ENCODE data around the gene PLXNA2. TPM values are rescaled to one million over a fixed set of nuclear protein-coding genes. Genes with fewer than 3 reads are reported as not detected.

The PLXNA2 gene
- total and polyA plus RNA-seq, 7 experiments from 2014 or later, result 0.70 to 5.4 (median 1.4) TPM; not detected in 2

DNA sequence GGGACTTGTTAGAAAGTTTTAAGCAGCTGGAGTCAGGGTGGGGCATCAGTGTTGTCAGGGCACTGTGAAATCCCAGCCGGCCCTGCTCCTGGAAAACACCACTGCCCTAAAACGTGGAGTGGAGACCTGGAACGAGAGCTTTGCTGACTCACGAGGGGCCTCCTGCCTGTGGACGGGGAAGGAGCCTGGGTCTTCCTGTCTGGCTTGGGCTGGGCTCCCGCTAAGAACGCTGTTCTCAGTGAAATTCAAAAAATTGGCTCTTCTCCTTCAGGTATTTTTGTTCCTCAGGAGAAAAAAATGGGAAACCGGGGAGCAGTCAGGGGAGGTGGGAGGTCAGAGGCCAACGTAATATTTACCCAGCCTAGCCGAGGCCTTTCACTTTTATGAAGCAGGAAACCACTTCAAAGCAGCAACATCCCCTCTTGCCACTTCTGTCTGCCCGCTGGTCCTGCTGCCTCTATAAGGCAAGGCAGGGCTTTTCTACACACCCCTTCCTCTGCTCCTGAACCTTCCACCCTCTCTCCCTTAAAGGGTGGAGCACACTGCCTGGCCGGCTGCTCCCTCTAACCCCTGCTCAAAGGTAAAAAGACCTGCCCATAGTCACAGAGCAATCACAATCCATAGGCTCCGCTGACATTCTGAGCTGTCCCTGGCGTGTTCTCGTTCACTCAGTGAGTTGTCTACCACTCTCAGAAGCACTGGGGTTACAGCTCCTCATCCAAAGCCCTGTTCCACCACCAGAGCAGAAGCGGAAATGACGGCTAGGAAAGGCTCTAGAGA is 8.0 kb downstream of the PLXNA2 start:
- ChIA-PET CTCF (interaction anchor here (1.5 to 1.6 kb wide), 2 partner anchors 9 to 214 kb away, joined by 3 to 5 read pairs; no protein-coding TSS in a partner anchor), POLR2A (no interaction called here)
- H3K4me1 Mint-ChIP-seq, result peaks cover 9 to 17% (median 12%) of the 10 kb centered on the region in 7 donors
- Histone ChIP-seq H3K36me3 (ENCODE audit: control insufficient read depth in 2 of 3, insufficient read depth in 3 of 3, low read length in 3 of 3) (no peaks in the 10 kb centered on the region), H3K9me3 (ENCODE audit: control insufficient read depth in 2 of 3, low read length in 3 of 3) (no peaks in the 10 kb centered on the region), H3K4me3 (ENCODE audit: low read length) (no peak overlapping the region), H3K27ac (ENCODE audit: low read depth, low read length) (no peak overlapping the region), H3K4me1 (ENCODE audit: control insufficient read depth in 2 of 2, insufficient read depth in 2 of 2, low read length in 2 of 2) (peaks cover 3 to 4% of the 10 kb centered on the region in 2 donors), H3K27me3 (ENCODE audit: control insufficient read depth in 2 of 2, insufficient read depth in 2 of 2, low read length in 2 of 2) (no peaks in the 10 kb centered on the region)
- H3K9me3 Mint-ChIP-seq, result no peaks in the 10 kb centered on the region
- peak overlapping the region in 4 of 10 donors; percentile 1 to 56 (median 26) for H3K4me3 Mint-ChIP-seq
- H3K27me3 Mint-ChIP-seq, result peaks cover 26 to 73% (median 42%) of the 10 kb centered on the region in 5 donors
- intact Hi-C loops (cut with micrococcal nuclease), result no loop called here
- H3K27ac Mint-ChIP-seq, result peak overlapping the region in 2 of 9 donors; percentile 4 to 10
- DNase-seq, result no peak
- no peaks in the 10 kb centered on the region for H3K36me3 Mint-ChIP-seq
- peak; percentile 37 for ATAC-seq

DNA sequence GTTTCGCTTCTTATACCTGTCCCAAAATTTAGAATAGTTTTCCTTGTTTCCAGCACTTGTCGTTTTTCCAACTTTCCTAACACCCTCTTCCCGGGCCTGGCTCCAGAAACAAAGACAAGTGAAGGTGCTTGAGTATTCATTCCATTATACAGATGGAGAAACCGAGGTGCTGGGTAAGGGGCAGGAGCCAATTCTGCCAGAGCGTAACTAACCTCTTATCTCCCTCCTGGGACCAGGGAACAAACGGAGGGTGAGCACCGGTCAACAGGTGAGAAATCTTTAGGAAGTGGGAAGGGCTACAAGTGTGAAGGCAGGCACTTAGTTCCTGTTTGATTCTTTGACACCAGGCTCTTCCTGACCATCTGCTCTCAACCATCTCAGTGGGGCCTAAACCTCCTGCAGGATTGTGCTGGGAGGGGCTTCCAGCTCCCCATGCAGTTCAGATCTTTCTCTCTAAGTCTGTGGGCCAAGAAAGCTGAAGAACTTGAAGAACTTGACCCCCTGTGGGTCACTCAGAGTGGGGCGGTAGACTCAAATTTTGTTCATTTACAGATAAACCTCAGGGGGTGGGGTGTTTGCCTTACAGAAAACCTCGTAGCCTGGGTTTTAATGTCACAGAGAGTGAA is 8.7 kb downstream of the PLXNA2 start:
- intact Hi-C loops (cut with micrococcal nuclease), result no loop called here
- ChIA-PET POLR2A (no interaction called here), CTCF (interaction anchor here (1.5 to 1.6 kb wide), 2 partner anchors 10 to 213 kb away, joined by 3 to 5 read pairs; no protein-coding TSS in a partner anchor)
- no peaks in the 10 kb centered on the region for H3K27me3 ChIP-seq (ENCODE audit: control insufficient read depth in 2 of 2, insufficient read depth in 2 of 2, low read length in 2 of 2)
- no peaks in the 10 kb centered on the region for H3K36me3 Mint-ChIP-seq
- ATAC-seq, result no peak
- H3K9me3 Mint-ChIP-seq, result no peaks in the 10 kb centered on the region
- H3K4me3 ChIP-seq (ENCODE audit: low read length), result no peak overlapping the region
- peaks cover 32 to 70% (median 43%) of the 10 kb centered on the region in 5 donors for H3K27me3 Mint-ChIP-seq
- H3K4me3 Mint-ChIP-seq, result no peak overlapping the region
- no peaks in the 10 kb centered on the region for H3K9me3 ChIP-seq (ENCODE audit: control insufficient read depth in 2 of 3, low read length in 3 of 3)
- peaks cover 3 to 4% of the 10 kb centered on the region in 2 donors for H3K4me1 ChIP-seq (ENCODE audit: control insufficient read depth in 2 of 2, insufficient read depth in 2 of 2, low read length in 2 of 2)
- peak overlapping the region in 1 of 9 donors; percentile 71 for H3K27ac Mint-ChIP-seq
- H3K4me1 Mint-ChIP-seq, result peaks cover 9 to 17% (median 12%) of the 10 kb centered on the region in 7 donors
- no peaks in the 10 kb centered on the region for H3K36me3 ChIP-seq (ENCODE audit: control insufficient read depth in 2 of 3, insufficient read depth in 3 of 3, low read length in 3 of 3)
- no peak for DNase-seq
- no peak overlapping the region for H3K27ac ChIP-seq (ENCODE audit: low read depth, low read length)

DNA sequence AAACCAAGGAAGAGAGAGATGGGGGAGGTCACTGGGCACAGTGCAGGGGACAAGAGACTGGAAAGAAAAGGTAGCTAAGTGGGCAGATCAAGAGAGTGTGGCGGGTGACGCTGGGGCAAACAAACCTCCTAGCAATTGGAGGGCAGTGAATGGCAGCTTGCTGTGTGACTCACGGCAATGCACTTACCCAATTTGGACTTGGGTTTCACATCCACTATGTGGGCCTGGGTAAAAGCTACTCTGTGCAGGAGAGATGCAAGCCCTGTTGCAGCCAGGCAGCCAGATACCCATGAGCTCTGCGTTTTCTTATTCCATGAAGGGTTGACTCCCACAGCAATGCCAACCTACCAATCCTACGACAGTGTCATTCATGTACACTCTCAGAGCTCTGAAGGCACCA is 9.5 kb downstream of the PLXNA2 start:
- Mint-ChIP-seq H3K4me1 (peaks cover 9 to 17% (median 12%) of the 10 kb centered on the region in 7 donors), H3K9me3 (no peaks in the 10 kb centered on the region), H3K27me3 (peaks cover 31 to 62% (median 42%) of the 10 kb centered on the region in 5 donors), H3K4me3 (no peak overlapping the region), H3K36me3 (no peaks in the 10 kb centered on the region), H3K27ac (no peak overlapping the region)
- ChIA-PET POLR2A (no interaction called here), CTCF (interaction anchor here (1.5 to 1.6 kb wide), 2 partner anchors 10 to 213 kb away, joined by 3 to 5 read pairs; no protein-coding TSS in a partner anchor)
- no peaks in the 10 kb centered on the region for H3K36me3 ChIP-seq (ENCODE audit: control insufficient read depth in 2 of 3, insufficient read depth in 3 of 3, low read length in 3 of 3)
- DNase-seq (no peak), ATAC-seq (peak; percentile 39)
- no peaks in the 10 kb centered on the region for H3K9me3 ChIP-seq (ENCODE audit: control insufficient read depth in 2 of 3, low read length in 3 of 3)
- H3K27ac ChIP-seq (ENCODE audit: low read depth, low read length), result no peak overlapping the region
- H3K4me3 ChIP-seq (ENCODE audit: low read length), result no peak overlapping the region
- intact Hi-C loops (cut with micrococcal nuclease), result no loop called here
- no peaks in the 10 kb centered on the region for H3K27me3 ChIP-seq (ENCODE audit: control insufficient read depth in 2 of 2, insufficient read depth in 2 of 2, low read length in 2 of 2)
- H3K4me1 ChIP-seq (ENCODE audit: control insufficient read depth in 2 of 2, insufficient read depth in 2 of 2, low read length in 2 of 2), result peaks cover 3 to 4% of the 10 kb centered on the region in 2 donors

DNA sequence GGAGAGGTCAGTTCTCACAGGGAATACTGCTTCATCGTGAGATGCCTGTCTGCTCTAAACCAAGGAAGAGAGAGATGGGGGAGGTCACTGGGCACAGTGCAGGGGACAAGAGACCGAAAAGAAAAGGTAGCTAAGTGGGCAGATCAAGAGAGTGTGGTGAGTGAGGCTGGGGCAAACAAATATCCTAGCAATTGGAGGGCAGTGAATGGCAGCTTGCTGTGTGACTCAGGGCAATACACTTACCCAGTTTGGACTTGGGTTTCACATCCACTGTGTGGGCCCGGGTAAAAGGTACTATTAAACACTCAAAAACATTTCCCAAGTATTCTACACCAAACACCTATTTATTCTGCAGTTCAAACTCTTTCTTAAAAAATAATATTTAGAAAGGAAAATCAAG is 10.2 kb downstream of the PLXNA2 start:
- ChIA-PET POLR2A (interaction anchor here (1.2 kb wide), 1 partner anchor 10 kb away, joined by 3 read pairs; the partner anchor contains the start of gene PLXNA2), CTCF (no interaction called here)
- H3K36me3 ChIP-seq (ENCODE audit: control insufficient read depth in 2 of 3, insufficient read depth in 3 of 3, low read length in 3 of 3), result no peaks in the 10 kb centered on the region
- H3K27me3 Mint-ChIP-seq, result peaks cover 31 to 55% (median 36%) of the 10 kb centered on the region in 5 donors
- no peak overlapping the region for H3K4me3 ChIP-seq (ENCODE audit: low read length)
- ATAC-seq, result no peak
- peaks cover 3 to 4% of the 10 kb centered on the region in 2 donors for H3K4me1 ChIP-seq (ENCODE audit: control insufficient read depth in 2 of 2, insufficient read depth in 2 of 2, low read length in 2 of 2)
- H3K9me3 Mint-ChIP-seq, result no peaks in the 10 kb centered on the region
- no peak for DNase-seq
- no peak overlapping the region for H3K4me3 Mint-ChIP-seq
- H3K36me3 Mint-ChIP-seq, result no peaks in the 10 kb centered on the region
- intact Hi-C loops (cut with micrococcal nuclease), result no loop called here
- no peaks in the 10 kb centered on the region for H3K27me3 ChIP-seq (ENCODE audit: control insufficient read depth in 2 of 2, insufficient read depth in 2 of 2, low read length in 2 of 2)
- no peaks in the 10 kb centered on the region for H3K9me3 ChIP-seq (ENCODE audit: control insufficient read depth in 2 of 3, low read length in 3 of 3)
- H3K27ac ChIP-seq (ENCODE audit: low read depth, low read length), result no peak overlapping the region
- H3K4me1 Mint-ChIP-seq, result peaks cover 9 to 17% (median 12%) of the 10 kb centered on the region in 7 donors
- no peak overlapping the region for H3K27ac Mint-ChIP-seq

DNA sequence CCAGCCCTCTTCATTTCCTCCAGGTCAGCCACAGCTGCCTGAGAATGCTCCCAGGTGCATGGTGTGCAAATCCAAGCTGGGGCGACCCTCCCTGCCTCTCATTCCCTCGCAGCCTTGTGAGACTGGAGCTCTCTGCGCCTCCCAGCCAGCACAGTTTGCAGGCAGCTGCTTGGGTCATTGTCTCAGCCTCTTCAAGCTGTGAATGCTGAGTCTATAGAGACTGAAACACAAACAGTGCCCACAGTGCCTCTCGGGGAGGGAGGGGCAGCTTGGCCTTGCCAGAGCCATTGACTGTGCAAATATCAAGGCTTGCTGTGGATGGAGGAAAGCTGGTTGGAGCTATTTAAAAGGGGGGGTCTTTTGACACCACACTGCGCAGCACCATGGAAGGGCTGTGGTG is 10.6 kb downstream of the PLXNA2 start:
- H3K36me3 ChIP-seq (ENCODE audit: control insufficient read depth in 2 of 3, insufficient read depth in 3 of 3, low read length in 3 of 3), result no peaks in the 10 kb centered on the region
- DNase-seq, result no peak
- CTCF ChIA-PET, result no interaction called here
- peaks cover 3 to 4% of the 10 kb centered on the region in 2 donors for H3K4me1 ChIP-seq (ENCODE audit: control insufficient read depth in 2 of 2, insufficient read depth in 2 of 2, low read length in 2 of 2)
- H3K4me3 ChIP-seq (ENCODE audit: low read length), result no peak overlapping the region
- no peaks in the 10 kb centered on the region for H3K27me3 ChIP-seq (ENCODE audit: control insufficient read depth in 2 of 2, insufficient read depth in 2 of 2, low read length in 2 of 2)
- intact Hi-C loops (cut with micrococcal nuclease), result no loop called here
- Mint-ChIP-seq H3K9me3 (peaks cover 0 to under 1% (median 0%) of the 10 kb centered on the region in 11 donors), H3K27ac (no peak overlapping the region), H3K4me1 (peaks cover 9 to 17% (median 12%) of the 10 kb centered on the region in 7 donors), H3K27me3 (peaks cover 31 to 57% (median 39%) of the 10 kb centered on the region in 5 donors), H3K36me3 (no peaks in the 10 kb centered on the region), H3K4me3 (no peak overlapping the region)
- POLR2A ChIA-PET, result interaction anchor here (0.6 to 1.2 kb wide), 2 partner anchors 11 to 24 kb away, joined by 3 read pairs; partner anchors contain the start of gene PLXNA2
- H3K9me3 ChIP-seq (ENCODE audit: control insufficient read depth in 2 of 3, low read length in 3 of 3), result no peaks in the 10 kb centered on the region
- ATAC-seq, result no peak
- H3K27ac ChIP-seq (ENCODE audit: low read depth, low read length), result no peak overlapping the region

DNA sequence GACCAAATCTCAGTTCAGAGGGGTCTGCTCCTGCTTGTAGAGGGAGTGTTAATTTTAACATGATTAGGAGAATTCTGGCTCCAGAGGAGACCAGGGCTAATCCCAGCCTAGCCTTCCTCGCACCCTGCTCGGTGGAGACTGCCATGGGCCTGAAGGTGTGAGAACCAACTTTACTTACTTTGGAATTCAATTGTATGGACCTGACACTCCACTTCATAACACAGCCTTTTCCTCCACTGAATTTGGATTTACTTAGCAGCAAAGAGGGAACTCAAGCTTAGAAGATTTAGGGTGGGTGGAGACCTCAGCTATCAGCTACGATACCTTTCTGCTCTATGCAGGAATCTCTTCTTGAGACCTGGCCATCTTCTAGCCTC is 11.5 kb downstream of the PLXNA2 start:
- POLR2A ChIA-PET, result no interaction called here
- H3K27ac ChIP-seq (ENCODE audit: low read depth, low read length), result no peak overlapping the region
- peaks cover 9 to 17% (median 12%) of the 10 kb centered on the region in 7 donors for H3K4me1 Mint-ChIP-seq
- H3K36me3 Mint-ChIP-seq, result no peaks in the 10 kb centered on the region
- no peak overlapping the region for H3K4me3 Mint-ChIP-seq
- no peak for DNase-seq
- CTCF ChIA-PET, result interaction anchor here (2.0 kb wide), 1 partner anchor 12 kb away, joined by 6 read pairs; the partner anchor contains the start of gene PLXNA2
- intact Hi-C loops (cut with micrococcal nuclease), result no loop called here
- H3K27me3 ChIP-seq (ENCODE audit: control insufficient read depth in 2 of 2, insufficient read depth in 2 of 2, low read length in 2 of 2), result no peaks in the 10 kb centered on the region
- no peak overlapping the region for H3K27ac Mint-ChIP-seq
- H3K4me1 ChIP-seq (ENCODE audit: control insufficient read depth in 2 of 2, insufficient read depth in 2 of 2, low read length in 2 of 2), result peaks cover 3 to 4% of the 10 kb centered on the region in 2 donors
- H3K36me3 ChIP-seq (ENCODE audit: control insufficient read depth in 2 of 3, insufficient read depth in 3 of 3, low read length in 3 of 3), result no peaks in the 10 kb centered on the region
- no peak overlapping the region for H3K4me3 ChIP-seq (ENCODE audit: low read length)
- H3K9me3 Mint-ChIP-seq, result peaks cover 0 to 1% (median 0%) of the 10 kb centered on the region in 11 donors
- peaks cover 22 to 55% (median 32%) of the 10 kb centered on the region in 5 donors for H3K27me3 Mint-ChIP-seq
- no peak for ATAC-seq
- no peaks in the 10 kb centered on the region for H3K9me3 ChIP-seq (ENCODE audit: control insufficient read depth in 2 of 3, low read length in 3 of 3)

Measured in naive thymus-derived CD4-positive, alpha-beta T cell (primary cell).